ACC112 (cell line): ENCODE data around the gene AP1AR.
"Not testable (repeated sequence)": the region's sequence is repeated elsewhere in the genome, so short reads cannot be mapped to it uniquely, and the experiment has no call there.

Experiments
- H2AFZ ChIP-seq: fragments of 200-600 bp; sonication (generic); one replicate; pipeline ENCODE4 v1.6.0; 2017; ENCODE audit warnings: antibody characterized with exemption, low read length; ENCODE audit not compliant: unreplicated experiment
- H3K27ac ChIP-seq: fragments of 200-600 bp; sonication (generic); 2 replicates; pipeline ENCODE4 v1.5.1; 2014; ENCODE audit warnings: low read depth, mild to moderate bottlenecking, antibody characterized with exemption, low read length, moderate library complexity
- H3K27me3 ChIP-seq: fragments of 200-600 bp; sonication (generic); 2 replicates; pipeline ENCODE4 v1.6.1; 2014; ENCODE audit warnings: mild to moderate bottlenecking, antibody characterized with exemption, low read length, moderate library complexity, mixed read lengths; ENCODE audit not compliant: insufficient read depth
- H3K36me3 ChIP-seq: fragments of 200-600 bp; sonication (generic); 2 replicates; pipeline ENCODE4 v1.6.1; 2016; ENCODE audit warnings: mild to moderate bottlenecking, antibody characterized with exemption, low read length, moderate library complexity, mixed read lengths; ENCODE audit not compliant: insufficient read depth
- H3K4me1 ChIP-seq: fragments of 200-600 bp; sonication (generic); one replicate; pipeline ENCODE4 v1.6.1; 2016; ENCODE audit warnings: low read length, mixed read lengths; ENCODE audit not compliant: insufficient read depth, unreplicated experiment, control insufficient read depth
- H3K4me3 ChIP-seq: fragments of 200-600 bp; sonication (generic); 2 replicates; pipeline ENCODE4 v1.5.1; 2014; ENCODE audit warnings: mild to moderate bottlenecking, low read depth, low read length
- H3K79me2 ChIP-seq: fragments of 200-600 bp; sonication (generic); one replicate; pipeline ENCODE4 v1.6.0; 2016; ENCODE audit warnings: low read length; ENCODE audit not compliant: control insufficient read depth, unreplicated experiment, insufficient read depth

Gene AP1AR

DNA sequence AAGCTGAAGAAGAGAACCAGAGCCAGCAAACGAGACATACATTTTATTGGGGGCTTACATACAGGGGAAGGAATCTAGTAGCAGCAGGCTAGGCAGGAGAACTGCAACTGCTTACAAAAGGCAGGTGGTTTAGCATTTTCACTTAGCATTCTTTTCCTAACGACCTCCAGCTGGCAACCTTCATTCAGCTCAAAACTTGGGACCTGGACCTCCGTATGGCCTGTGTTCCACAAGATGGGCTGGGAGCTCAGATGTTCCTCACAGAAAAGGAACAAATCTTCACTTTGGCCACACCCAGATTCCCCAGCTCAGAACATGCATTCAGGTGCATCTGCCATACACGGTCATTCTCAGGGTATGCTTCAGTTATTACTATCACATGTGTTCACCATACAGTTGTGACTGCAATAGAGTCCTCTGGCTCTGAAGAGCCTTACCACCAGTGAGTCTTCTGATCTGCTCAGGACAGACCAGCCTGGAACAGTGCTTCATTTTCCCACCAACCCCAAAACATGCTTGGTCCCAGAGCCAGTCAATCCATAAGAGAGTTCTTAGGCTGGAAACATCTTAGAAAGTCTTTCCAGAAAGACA lies 29.6 kb upstream of the AP1AR start:
- Histone ChIP-seq H3K36me3 (no peaks in the 10 kb centered on the region), H3K27me3 (no peaks in the 10 kb centered on the region), H3K4me1 (peaks cover 9% of the 10 kb centered on the region), H3K79me2 (no peaks in the 10 kb centered on the region), H3K27ac (no peak overlapping the region), H2AFZ (no peak overlapping the region), H3K4me3 (no peak overlapping the region)

DNA sequence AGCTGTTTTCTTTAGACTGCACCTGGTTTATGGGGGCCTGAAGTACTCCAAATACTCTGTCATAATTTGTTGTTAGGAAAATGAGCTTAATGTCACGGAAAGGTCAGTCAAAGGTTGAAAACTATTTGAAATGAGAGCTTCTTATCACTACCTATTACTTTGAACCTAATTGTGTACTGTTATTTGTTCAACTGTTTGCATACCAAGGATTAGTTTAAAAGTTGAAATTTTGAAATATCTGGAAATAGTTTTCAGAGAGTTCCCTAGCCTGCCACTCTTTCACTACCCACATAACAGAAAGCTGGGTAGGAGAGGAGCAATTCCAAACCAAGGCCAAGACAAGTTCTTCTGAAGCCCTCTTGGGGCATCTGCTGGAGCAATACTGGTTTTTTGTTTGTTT lies 28.0 kb upstream of the AP1AR start:
- no peaks in the 10 kb centered on the region for H3K79me2 ChIP-seq
- no peaks in the 10 kb centered on the region for H3K36me3 ChIP-seq
- H3K4me3 ChIP-seq = no peak overlapping the region
- H2AFZ ChIP-seq = no peak overlapping the region
- H3K27ac ChIP-seq = no peak overlapping the region
- no peaks in the 10 kb centered on the region for H3K27me3 ChIP-seq
- H3K4me1 ChIP-seq = peaks cover 9% of the 10 kb centered on the region

GRCh38 chr4:112206431-112206830 lies 25.2 kb upstream of the AP1AR start:
- H3K4me3 ChIP-seq = no peak overlapping the region
- H2AFZ ChIP-seq = no peak overlapping the region
- H3K27ac ChIP-seq = no peak overlapping the region
- no peaks in the 10 kb centered on the region for H3K27me3 ChIP-seq
- no peaks in the 10 kb centered on the region for H3K36me3 ChIP-seq
- H3K79me2 ChIP-seq = no peaks in the 10 kb centered on the region
- H3K4me1 ChIP-seq = no peaks in the 10 kb centered on the region

DNA sequence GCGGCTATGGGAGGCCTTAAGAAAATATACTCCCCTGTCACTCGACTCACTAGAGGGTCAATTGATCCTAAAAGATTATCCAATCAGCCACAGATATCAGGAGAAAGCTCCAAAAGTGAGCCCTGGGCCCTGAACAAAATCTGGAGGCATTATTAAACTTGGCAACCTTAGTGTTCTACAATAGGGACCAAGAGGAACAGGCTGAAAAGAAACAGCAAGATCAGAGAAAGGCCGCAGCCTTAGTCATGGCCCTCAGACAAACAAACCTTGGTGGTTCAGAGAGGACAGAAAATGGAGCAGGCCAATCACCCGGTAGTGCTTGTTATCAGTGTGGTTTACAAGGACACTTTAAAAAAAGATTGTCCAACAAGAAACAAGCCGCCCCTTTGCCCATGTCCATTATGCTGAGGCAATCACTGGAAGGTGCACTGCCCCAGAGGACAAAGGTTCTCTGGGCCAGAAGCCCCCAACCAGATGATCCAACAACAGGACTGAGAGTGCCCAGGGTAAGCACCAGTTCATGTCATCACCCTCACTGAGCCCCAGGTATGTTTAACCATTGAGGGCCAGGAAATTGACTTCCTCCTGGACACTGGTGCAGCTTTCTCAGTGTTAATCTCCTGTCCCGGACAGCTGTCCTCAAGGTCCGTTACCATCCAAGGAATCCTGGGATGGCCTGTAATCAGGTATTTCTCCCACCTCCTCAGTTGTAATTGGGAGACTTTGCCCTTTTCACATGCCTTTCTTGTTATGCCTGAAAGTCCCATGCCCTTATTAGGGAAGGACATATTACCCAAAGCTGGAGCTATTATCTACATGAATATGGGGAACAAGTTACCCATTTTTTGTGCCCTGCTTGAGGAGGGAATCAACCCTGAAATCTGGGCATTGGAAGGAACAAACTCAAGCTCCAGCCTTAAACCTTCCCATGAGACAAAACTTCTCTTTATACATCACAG lies 23.2 kb upstream of the AP1AR start:
- H3K27me3 ChIP-seq, H3K36me3 ChIP-seq, H3K27ac ChIP-seq, H3K4me3 ChIP-seq, H3K4me1 ChIP-seq, H3K79me2 ChIP-seq, H2AFZ ChIP-seq: not testable (repeated sequence)

- Histone ChIP-seq H3K79me2 (no peaks in the 10 kb centered on the region), H3K4me1 (peaks cover 16% of the 10 kb centered on the region), H3K27ac (no peak overlapping the region), H3K36me3 (no peaks in the 10 kb centered on the region), H3K4me3 (no peak overlapping the region), H2AFZ (no peak overlapping the region), H3K27me3 (no peaks in the 10 kb centered on the region)
Observed at GRCh38 chr4:112210777-112211176, 20.8 kb upstream of the AP1AR start.

- H3K4me1 ChIP-seq = peaks cover 16% of the 10 kb centered on the region
- no peaks in the 10 kb centered on the region for H3K27me3 ChIP-seq
- H3K79me2 ChIP-seq = no peaks in the 10 kb centered on the region
- no peaks in the 10 kb centered on the region for H3K36me3 ChIP-seq
- peak overlapping the region; percentile 81 for H3K27ac ChIP-seq
- H3K4me3 ChIP-seq = no peak overlapping the region
- H2AFZ ChIP-seq = peak overlapping the region; percentile 26
Observed at GRCh38 chr4:112213091-112213490, 18.5 kb upstream of the AP1AR start.

- H3K79me2 ChIP-seq = no peaks in the 10 kb centered on the region
- H3K4me3 ChIP-seq = peak overlapping the region; percentile 34
- H2AFZ ChIP-seq = peak overlapping the region; percentile 74
- peak overlapping the region; percentile 81 for H3K27ac ChIP-seq
- no peaks in the 10 kb centered on the region for H3K36me3 ChIP-seq
- H3K4me1 ChIP-seq = peaks cover 16% of the 10 kb centered on the region
- no peaks in the 10 kb centered on the region for H3K27me3 ChIP-seq
Observed at GRCh38 chr4:112213856-112214255, 17.7 kb upstream of the AP1AR start.

DNA sequence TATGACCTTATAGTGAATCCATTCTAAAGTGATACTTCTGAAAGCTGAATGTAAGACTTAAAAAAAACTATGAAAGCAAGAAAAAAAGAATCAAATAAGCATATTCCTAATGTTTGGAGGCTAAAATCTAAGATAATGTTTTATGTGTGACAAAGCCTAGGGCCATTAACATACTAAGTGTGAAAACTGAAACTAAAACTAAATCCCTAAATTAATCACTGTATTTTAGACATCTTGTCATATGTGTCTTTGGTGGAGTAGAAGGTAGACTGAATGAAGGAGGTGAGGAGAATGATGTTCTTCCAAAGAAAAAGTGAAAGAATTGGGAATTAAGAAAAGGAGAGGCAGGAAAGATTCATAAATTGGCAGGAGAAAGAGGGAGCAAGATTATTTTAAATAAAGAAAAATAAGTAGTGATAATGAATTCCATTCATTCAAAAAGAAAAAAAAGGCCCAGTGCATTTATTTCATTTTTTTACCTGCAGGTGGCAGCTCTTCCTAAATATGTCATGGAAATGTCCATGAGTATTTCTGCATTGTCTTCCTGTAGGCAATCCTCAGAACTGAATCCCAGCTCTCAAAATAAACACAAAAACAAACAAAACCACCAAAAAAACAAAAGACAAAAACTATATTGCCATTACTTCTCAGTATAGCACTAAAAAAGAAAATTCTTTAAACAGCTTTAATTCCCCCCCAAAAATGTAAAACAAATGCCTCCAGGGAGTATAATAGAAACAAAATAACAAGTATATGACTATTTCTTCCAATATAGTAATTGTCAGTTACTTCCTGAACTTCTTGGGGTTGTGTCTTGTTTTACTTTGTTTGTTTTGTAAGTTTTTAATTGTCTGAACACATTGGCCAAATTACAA lies 17.0 kb upstream of the AP1AR start:
- Histone ChIP-seq H3K4me3 (peak overlapping the region; percentile 34), H3K27me3 (no peaks in the 10 kb centered on the region), H3K4me1 (peaks cover 16% of the 10 kb centered on the region), H3K27ac (peak overlapping the region; percentile 81), H3K79me2 (no peaks in the 10 kb centered on the region), H3K36me3 (no peaks in the 10 kb centered on the region), H2AFZ (peak overlapping the region; percentile 74)

- Histone ChIP-seq H3K27ac (no peak overlapping the region), H2AFZ (no peak overlapping the region), H3K36me3 (no peaks in the 10 kb centered on the region), H3K4me1 (no peaks in the 10 kb centered on the region), H3K27me3 (no peaks in the 10 kb centered on the region), H3K79me2 (no peaks in the 10 kb centered on the region), H3K4me3 (no peak overlapping the region)
Observed at GRCh38 chr4:112219826-112220366, 11.7 kb upstream of the AP1AR start.

DNA sequence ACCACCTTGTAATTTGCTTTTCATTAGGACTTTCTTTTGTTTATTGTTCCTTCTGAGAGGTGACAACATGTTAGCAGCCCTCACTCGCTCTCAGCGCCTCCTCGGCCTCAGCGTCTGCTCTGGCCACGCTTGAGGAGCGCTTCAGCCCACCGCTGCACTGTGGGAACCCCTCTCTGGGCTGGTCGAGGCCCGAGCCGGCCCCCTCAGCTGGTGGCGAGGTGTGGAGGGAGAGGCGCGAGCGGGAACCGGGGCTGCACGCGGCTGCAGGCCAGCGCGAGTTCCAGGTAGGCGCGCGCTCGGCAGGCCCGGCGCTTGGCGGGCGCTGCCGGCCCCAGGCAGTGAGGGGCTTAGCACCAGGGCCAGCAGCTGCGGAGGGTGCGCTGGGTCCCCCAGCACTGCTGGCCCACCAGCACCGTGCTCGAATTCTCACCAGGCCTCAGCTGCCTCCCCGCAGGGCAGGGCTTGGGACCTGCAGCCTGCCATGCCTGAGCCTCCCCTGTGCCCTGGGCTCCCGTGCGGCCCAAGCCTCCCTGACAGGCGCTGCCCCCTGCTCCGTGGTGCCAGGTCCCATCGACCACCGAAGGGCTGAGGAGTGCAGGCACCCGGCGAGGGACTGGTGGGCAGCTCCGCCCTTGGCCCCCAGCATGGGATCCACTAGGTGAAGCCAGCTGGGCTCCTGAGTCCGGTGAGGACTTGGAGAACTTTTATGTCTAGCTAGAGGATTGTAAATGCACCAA lies 9.2 kb upstream of the AP1AR start:
- Histone ChIP-seq H3K27me3 (no peaks in the 10 kb centered on the region), H2AFZ (no peak overlapping the region), H3K27ac (no peak overlapping the region), H3K36me3 (no peaks in the 10 kb centered on the region), H3K4me3 (no peak overlapping the region), H3K4me1 (no peaks in the 10 kb centered on the region), H3K79me2 (no peaks in the 10 kb centered on the region)
